Ovary (tissue), 9 donors: ENCODE results near the gene SOCS7. TPM values are rescaled to one million over a fixed set of nuclear protein-coding genes. Genes with fewer than 3 reads are reported as not detected.

ENCODE experiments used
- DNase-seq, 5 donors: peaks; one replicate each; pipeline ENCODE4 v3.0.0-alpha.2; 2019 to 2020
- H3K27ac ChIP-seq, 2 donors: fragments of 200-600 bp; one replicate each; pipeline versions ENCODE4 v1.5.1 to v1.8.0; 2019 to 2022
- H3K27me3 ChIP-seq: fragments of 200-600 bp; one replicate; pipeline ENCODE4 v1.8.0; 2022
- H3K36me3 ChIP-seq: fragments of 200-600 bp; sonication (generic); one replicate; pipeline ENCODE4 v1.5.1; 2019
- H3K4me1 ChIP-seq: one replicate; pipeline ENCODE4 v1.8.1; 2013; ENCODE audit warnings: mild to moderate bottlenecking, moderate library complexity; ENCODE audit not compliant: insufficient read depth
- H3K4me3 ChIP-seq: fragments of 200-600 bp; sonication (generic); one replicate; pipeline ENCODE4 v1.5.1; 2017
- H3K9me3 ChIP-seq, 2 donors: fragments of 200-600 bp in 1 of 2; sonication (generic) in 1 of 2; one replicate each; pipeline versions ENCODE4 v1.5.1 to v1.8.1; 2013 to 2019; ENCODE audit warnings: mild to moderate bottlenecking in 1 of 2, moderate library complexity in 1 of 2
- EP300 ChIP-seq: sonication (generic); formaldehyde crosslinking; IDR thresholded peaks from one replicate; pipeline ENCODE4 v1.6.1; 2017; ENCODE audit warnings: antibody characterized with exemption
- POLR2A ChIP-seq: fragments of 450-650 bp; IDR thresholded peaks from one replicate; pipeline ENCODE4 v1.6.1; 2017; ENCODE audit warnings: antibody characterized with exemption, mild to moderate bottlenecking, moderate library complexity
- WGBS, 3 donors: extraction: QIAGEN DNeasy Blood & Tissue Kit in 1 of 3; methylation state at CpG; one replicate each; pipeline versions ENCODE4 v1.1.5 to v1.1.7; 2013 to 2017; 5-methylcytosine and 5-hydroxymethylcytosine counted together
- intact Hi-C, 4 donors: fragments of 100-400 bp; cut with DNase I; formaldehyde crosslinking; loops; one replicate each; pipeline versions ENCODE4 v1.11.0 to v1.15.1; 2022 to 2023
- polyA plus RNA-seq, 2 donors: library from polyadenylated mRNA; stranded (reverse); fragments of 200-250 nt in 1 of 2; fragments of 350-450 nt in 1 of 2; fragmentation: Illumina TruSeq in 1 of 2; extraction: RNeasy Lipid Tissue Mini Kit (QIAGEN cat#74804) in 1 of 2; gene quantifications; one replicate each; pipeline ENCODE4 v1.2.3, GENCODE V29; 2013 to 2014
- total RNA-seq, 7 donors: library from RNA; depleted of rRNA in 2 of 7; stranded (reverse); fragments of >200 nt in 2 of 7; fragmentation: NEBNext Ultra II Directional in 3 of 7; extraction: Animal tissue kit (Norgen Biotek cat#: 25700) in 3 of 7; gene quantifications; one replicate each; pipeline versions ENCODE4 v1.1.0 to v1.2.4, GENCODE V29; 2016 to 2023
- TF ChIP-seq, protein P1 (sequence below), 3 donors: fragments of 450-650 bp in 2 of 3; fragments of 200-600 bp in 1 of 3; IDR thresholded peaks; one replicate each; pipeline versions ENCODE4 v1.5.1 to v1.8.0; 2016 to 2022; ENCODE audit warnings: antibody characterized with exemption in 3 of 3, mild to moderate bottlenecking in 1 of 3
- donor health status: DM: no; HTN: no; CAD: no; lungs with moderate emphysema.
- donor health status: DM: no; HTN: no; CAD: no.
- donor health status: Bipolar disorder and iron deficiency.
- donor health status: DM: yes; HTN: yes; CAD: no.
- donor health status: DM: no; HTN: no; CAD: no.
- donor health status: DM: yes; HTN: yes; CAD: no.

Gene SOCS7
- total and polyA plus RNA-seq, 9 donors: 8.9 to 23.8 (median 19.6) TPM

DNA sequence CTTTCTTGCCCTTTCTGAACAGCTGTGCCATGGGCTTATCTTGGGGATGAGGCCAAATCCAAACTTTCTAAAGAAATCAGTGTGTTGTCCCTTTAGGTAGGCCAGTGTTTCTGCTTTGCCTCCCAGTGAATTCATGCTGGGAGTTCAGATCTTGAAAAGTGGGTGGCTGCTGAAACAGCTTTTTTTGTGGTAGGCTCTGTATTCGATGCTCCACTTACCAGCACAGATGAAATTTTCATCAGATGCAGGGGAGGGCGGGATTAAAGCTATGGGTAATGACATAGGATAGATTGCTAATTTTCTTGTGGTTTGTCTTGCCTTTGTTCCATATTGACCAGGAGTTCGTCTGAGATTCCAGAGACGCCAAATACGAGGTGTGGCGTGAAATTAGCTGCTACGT is 2.8 kb downstream of the SOCS7 start:
- Histone ChIP-seq H3K4me1 (peaks cover 13% of the 10 kb centered on the region), H3K27ac (no peak overlapping the region), H3K36me3 (no peaks in the 10 kb centered on the region), H3K4me3 (no peak overlapping the region), H3K9me3 (no peaks in the 10 kb centered on the region), H3K27me3 (no peaks in the 10 kb centered on the region)
- DNase-seq: no peak
- 77 to 83% (median 81%) methylated on average over 7 of the region's 7 CpGs for WGBS, 3 donors
- no peak for TF ChIP-seq EP300
- TF ChIP-seq POLR2A: no peak
- TF ChIP-seq, protein P1, sequence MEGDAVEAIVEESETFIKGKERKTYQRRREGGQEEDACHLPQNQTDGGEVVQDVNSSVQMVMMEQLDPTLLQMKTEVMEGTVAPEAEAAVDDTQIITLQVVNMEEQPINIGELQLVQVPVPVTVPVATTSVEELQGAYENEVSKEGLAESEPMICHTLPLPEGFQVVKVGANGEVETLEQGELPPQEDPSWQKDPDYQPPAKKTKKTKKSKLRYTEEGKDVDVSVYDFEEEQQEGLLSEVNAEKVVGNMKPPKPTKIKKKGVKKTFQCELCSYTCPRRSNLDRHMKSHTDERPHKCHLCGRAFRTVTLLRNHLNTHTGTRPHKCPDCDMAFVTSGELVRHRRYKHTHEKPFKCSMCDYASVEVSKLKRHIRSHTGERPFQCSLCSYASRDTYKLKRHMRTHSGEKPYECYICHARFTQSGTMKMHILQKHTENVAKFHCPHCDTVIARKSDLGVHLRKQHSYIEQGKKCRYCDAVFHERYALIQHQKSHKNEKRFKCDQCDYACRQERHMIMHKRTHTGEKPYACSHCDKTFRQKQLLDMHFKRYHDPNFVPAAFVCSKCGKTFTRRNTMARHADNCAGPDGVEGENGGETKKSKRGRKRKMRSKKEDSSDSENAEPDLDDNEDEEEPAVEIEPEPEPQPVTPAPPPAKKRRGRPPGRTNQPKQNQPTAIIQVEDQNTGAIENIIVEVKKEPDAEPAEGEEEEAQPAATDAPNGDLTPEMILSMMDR (IDR thresholded peaks at IDR 0.05): no peak
- intact Hi-C loops: loop anchor here in 2 of 4 donors (10.0 kb wide), 2 partner anchors 60 to 400 kb away; partner anchors contain the start of gene PSMB3 (in 1 of the 2)

DNA sequence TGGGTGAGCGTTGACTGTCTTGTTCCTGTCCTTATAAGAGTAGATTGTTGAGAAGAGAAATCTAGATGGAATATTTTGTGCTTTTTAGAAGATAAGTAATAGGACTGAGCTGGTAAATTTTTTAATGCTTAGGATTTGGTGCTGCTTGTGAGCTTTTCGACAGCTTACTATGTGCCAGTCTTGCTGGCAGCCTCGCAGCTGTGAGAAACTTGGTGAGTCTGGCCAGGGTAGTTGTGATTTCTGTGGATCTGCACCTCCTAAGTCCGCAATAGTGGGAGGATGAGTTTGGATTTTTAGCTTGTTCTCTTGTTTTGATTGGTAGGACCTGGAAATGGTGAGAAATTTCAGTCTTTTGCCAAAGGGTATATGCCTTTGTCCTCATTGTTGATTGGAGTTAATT is 3.6 kb downstream of the SOCS7 start:
- Histone ChIP-seq H3K4me3 (no peak overlapping the region), H3K27ac (no peak overlapping the region), H3K9me3 (no peaks in the 10 kb centered on the region), H3K27me3 (no peaks in the 10 kb centered on the region), H3K36me3 (no peaks in the 10 kb centered on the region), H3K4me1 (peaks cover 13% of the 10 kb centered on the region)
- intact Hi-C loops: loop anchor here in 2 of 4 donors (10.0 kb wide), 2 partner anchors 60 to 400 kb away; partner anchors contain the start of gene PSMB3 (in 1 of the 2)
- 79 to 81% (median 80%) methylated on average over 4 of the region's 4 CpGs for WGBS, 3 donors
- TF ChIP-seq POLR2A: no peak
- TF ChIP-seq EP300: no peak
- TF ChIP-seq, protein P1 (IDR thresholded peaks at IDR 0.05): no peak
- DNase-seq: no peak

- peaks cover 12% of the 10 kb centered on the region for H3K4me1 ChIP-seq
- H3K36me3 ChIP-seq: no peaks in the 10 kb centered on the region
- H3K9me3 ChIP-seq: no peaks in the 10 kb centered on the region
- WGBS, 3 donors: 6 to 21% (median 10%) methylated on average over 2 of the region's 2 CpGs
- H3K4me3 ChIP-seq: no peak overlapping the region
- intact Hi-C loops: loop anchor here in 2 of 4 donors (10.0 kb wide), 2 partner anchors 57 to 397 kb away; partner anchors contain the start of gene PSMB3 (in 1 of the 2)
- no peaks in the 10 kb centered on the region for H3K27me3 ChIP-seq
- TF ChIP-seq POLR2A (no peak), EP300 (no peak)
- TF ChIP-seq, protein P1 (IDR thresholded peaks at IDR 0.05): no peak
- H3K27ac ChIP-seq: no peak overlapping the region
- no peak for DNase-seq
Measured at GRCh38 chr17:38357486-38358123, 6.0 kb downstream of the SOCS7 start.

- Histone ChIP-seq H3K27ac (no peak overlapping the region), H3K4me3 (no peak overlapping the region), H3K27me3 (no peaks in the 10 kb centered on the region), H3K4me1 (peaks cover 8% of the 10 kb centered on the region), H3K36me3 (no peaks in the 10 kb centered on the region), H3K9me3 (no peaks in the 10 kb centered on the region)
- no peak for TF ChIP-seq EP300
- no peak for TF ChIP-seq POLR2A
- TF ChIP-seq, protein P1 (IDR thresholded peaks at IDR 0.05): no peak
- no peak for DNase-seq
- WGBS, 3 donors: 62 to 72% (median 69%) methylated on average over 9 of the region's 9 CpGs
- intact Hi-C loops: loop anchor here in 2 of 4 donors (10.0 kb wide), 2 partner anchors 56 to 396 kb away; partner anchors contain the start of gene PSMB3 (in 1 of the 2)
Measured at GRCh38 chr17:38358586-38359513, 7.2 kb downstream of the SOCS7 start.
